Cardiac muscle cell (in vitro differentiated cells and primary cell): Measurements from ENCODE around the gene PGK1. TPM values are rescaled to one million over a fixed set of nuclear protein-coding genes. Genes with fewer than 3 reads are reported as not detected.
"Not testable (repeated sequence)": the region's sequence is repeated elsewhere in the genome, so short reads cannot be mapped to it uniquely, and the experiment has no call there.

Experiments
- DNase-seq, 2 donors: peaks; one replicate each; pipeline versions ENCODE4 v3.0.0 to v3.0.0-alpha.2; 2010 to 2017; ENCODE audit warnings: low read depth in 1 of 2, low spot score in 1 of 2
- H3K27ac ChIP-seq: fragments of 200-600 bp; sonication (generic); 2 replicates; pipeline ENCODE4 v1.5.1; 2016
- H3K27me3 ChIP-seq: fragments of 200-600 bp; sonication (generic); 2 replicates; pipeline ENCODE4 v1.6.0; 2016; ENCODE audit warnings: control low read depth
- H3K36me3 ChIP-seq: fragments of 200-600 bp; sonication (generic); 2 replicates; pipeline ENCODE4 v1.5.1; 2016; ENCODE audit warnings: control low read depth
- H3K4me1 ChIP-seq: fragments of 200-600 bp; sonication (generic); 2 replicates; pipeline ENCODE4 v1.8.1; 2017; ENCODE audit warnings: low read depth, mild to moderate bottlenecking, mixed run types
- H3K4me3 ChIP-seq: fragments of 200-600 bp; sonication (generic); 2 replicates; pipeline ENCODE4 v1.5.1; 2016; ENCODE audit warnings: mild to moderate bottlenecking
- H3K9me3 ChIP-seq: fragments of 200-600 bp; sonication (generic); 2 replicates; pipeline ENCODE4 v1.5.1; 2017; ENCODE audit warnings: low read depth, mild to moderate bottlenecking, control low read depth
- polyA plus RNA-seq: library from polyadenylated mRNA; unstranded; fragments of >200 nt; fragmentation: Nextera tagmentation; extraction: Ambion mirVana; gene quantifications from 2 replicates; pipeline ENCODE4 v1.2.1, GENCODE V29; 2016
- total RNA-seq: library from RNA; depleted of rRNA; stranded (reverse); fragments of >200 nt; gene quantifications from 2 replicates; pipeline ENCODE4 v1.2.3, GENCODE V29; 2016
- TF ChIP-seq, protein P1 (sequence below): IDR thresholded peaks from 2 replicates; pipeline ENCODE4 v1.5.1; 2012; ENCODE audit warnings: low read depth, mild to moderate bottlenecking, low read length

The PGK1 gene
- total RNA-seq, result 602 and 938 TPM in 2 replicates
- polyA plus RNA-seq, result 1,198 and 1,568 TPM in 2 replicates

DNA sequence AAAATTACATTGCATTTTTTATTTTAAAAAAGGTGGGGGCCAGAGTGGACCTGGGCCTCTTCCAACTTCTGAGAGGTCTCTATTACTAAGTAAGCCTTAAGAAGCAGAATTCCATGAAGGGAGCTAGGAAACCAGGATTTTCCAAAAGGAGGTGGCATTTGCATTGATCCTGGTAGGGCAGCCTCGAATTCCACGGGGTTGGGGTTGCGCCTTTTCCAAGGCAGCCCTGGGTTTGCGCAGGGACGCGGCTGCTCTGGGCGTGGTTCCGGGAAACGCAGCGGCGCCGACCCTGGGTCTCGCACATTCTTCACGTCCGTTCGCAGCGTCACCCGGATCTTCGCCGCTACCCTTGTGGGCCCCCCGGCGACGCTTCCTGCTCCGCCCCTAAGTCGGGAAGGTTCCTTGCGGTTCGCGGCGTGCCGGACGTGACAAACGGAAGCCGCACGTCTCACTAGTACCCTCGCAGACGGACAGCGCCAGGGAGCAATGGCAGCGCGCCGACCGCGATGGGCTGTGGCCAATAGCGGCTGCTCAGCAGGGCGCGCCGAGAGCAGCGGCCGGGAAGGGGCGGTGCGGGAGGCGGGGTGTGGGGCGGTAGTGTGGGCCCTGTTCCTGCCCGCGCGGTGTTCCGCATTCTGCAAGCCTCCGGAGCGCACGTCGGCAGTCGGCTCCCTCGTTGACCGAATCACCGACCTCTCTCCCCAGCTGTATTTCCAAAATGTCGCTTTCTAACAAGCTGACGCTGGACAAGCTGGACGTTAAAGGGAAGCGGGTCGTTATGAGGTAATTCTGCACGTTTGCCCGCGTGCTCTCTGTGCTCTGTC lies at the start of gene PGK1:
TSS of gene PGK1 (plus strand) at position 626 of the 824 bp plus-strand sequence. CDS start at position 719, 93 bp downstream.
- H3K4me3 ChIP-seq, result peak within 1 kb of the TSS; percentile 84
- TF ChIP-seq, protein P1, sequence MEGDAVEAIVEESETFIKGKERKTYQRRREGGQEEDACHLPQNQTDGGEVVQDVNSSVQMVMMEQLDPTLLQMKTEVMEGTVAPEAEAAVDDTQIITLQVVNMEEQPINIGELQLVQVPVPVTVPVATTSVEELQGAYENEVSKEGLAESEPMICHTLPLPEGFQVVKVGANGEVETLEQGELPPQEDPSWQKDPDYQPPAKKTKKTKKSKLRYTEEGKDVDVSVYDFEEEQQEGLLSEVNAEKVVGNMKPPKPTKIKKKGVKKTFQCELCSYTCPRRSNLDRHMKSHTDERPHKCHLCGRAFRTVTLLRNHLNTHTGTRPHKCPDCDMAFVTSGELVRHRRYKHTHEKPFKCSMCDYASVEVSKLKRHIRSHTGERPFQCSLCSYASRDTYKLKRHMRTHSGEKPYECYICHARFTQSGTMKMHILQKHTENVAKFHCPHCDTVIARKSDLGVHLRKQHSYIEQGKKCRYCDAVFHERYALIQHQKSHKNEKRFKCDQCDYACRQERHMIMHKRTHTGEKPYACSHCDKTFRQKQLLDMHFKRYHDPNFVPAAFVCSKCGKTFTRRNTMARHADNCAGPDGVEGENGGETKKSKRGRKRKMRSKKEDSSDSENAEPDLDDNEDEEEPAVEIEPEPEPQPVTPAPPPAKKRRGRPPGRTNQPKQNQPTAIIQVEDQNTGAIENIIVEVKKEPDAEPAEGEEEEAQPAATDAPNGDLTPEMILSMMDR, result no peak
- H3K36me3 ChIP-seq, result no peaks in the 10 kb centered on the region
- H3K27ac ChIP-seq, result peak within 1 kb of the TSS; percentile 90
- DNase-seq, result peak; percentile 93 to 98
- H3K9me3 ChIP-seq, result no peaks in the 10 kb centered on the region
- H3K4me1 ChIP-seq, result peaks cover 4% of the 10 kb centered on the region
- H3K27me3 ChIP-seq, result no peaks in the 10 kb centered on the region

DNA sequence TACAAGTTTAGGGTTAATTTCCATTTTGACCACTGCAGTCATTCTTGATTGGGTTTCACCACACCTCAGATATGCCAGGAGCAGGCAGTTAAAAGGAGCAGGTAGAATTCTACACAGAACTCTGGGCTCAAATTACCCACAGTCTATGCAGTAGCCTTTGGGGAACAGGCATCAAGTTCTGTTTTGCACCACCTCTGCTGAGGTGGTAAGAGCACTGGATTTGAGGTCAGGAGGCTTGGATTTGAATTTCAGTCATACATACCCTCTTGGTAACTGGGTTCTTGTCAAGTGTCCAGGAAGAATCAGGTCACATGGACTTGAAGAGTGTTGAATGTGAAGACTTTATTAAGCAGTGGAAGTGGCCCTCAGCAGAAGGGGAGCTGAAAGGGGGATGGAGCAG lies 40.4 kb upstream of the PGK1 start:
- H3K4me3 ChIP-seq, result no peak overlapping the region
- H3K9me3 ChIP-seq, result no peaks in the 10 kb centered on the region

DNA sequence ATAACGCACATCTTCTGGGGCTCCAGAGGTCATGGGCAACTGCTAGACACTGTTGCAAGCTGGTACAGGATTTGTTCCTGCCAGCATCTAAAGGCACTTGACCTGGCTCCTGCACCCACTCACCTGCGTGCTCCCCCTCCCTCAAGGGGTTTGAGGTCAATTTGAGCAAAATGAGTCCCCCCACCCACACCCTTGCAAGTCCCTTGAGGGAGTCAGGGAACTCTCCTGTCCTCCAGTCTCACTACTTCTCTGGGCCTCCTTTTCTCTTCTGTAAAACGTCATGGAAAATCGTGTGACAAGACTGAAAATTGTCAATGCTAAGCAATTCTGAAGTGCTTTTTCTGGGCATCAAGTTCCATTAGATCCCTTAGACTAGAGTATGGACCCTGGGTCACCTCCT lies 39.9 kb upstream of the PGK1 start:
- DNase-seq, result no peak
- Histone ChIP-seq H3K4me3 (no peak overlapping the region), H3K27me3 (no peaks in the 10 kb centered on the region), H3K9me3 (no peaks in the 10 kb centered on the region), H3K4me1 (no peaks in the 10 kb centered on the region), H3K27ac (no peak overlapping the region), H3K36me3 (no peaks in the 10 kb centered on the region)
- TF ChIP-seq, protein P1, result no peak

More for the DNA sequence above, 40.4 kb upstream of the PGK1 start:
- H3K36me3 ChIP-seq, result no peaks in the 10 kb centered on the region
- DNase-seq, result no peak
- H3K27ac ChIP-seq, result no peak overlapping the region
- TF ChIP-seq, protein P1, result no peak
- H3K27me3 ChIP-seq, result no peaks in the 10 kb centered on the region
- no peaks in the 10 kb centered on the region for H3K4me1 ChIP-seq

DNA sequence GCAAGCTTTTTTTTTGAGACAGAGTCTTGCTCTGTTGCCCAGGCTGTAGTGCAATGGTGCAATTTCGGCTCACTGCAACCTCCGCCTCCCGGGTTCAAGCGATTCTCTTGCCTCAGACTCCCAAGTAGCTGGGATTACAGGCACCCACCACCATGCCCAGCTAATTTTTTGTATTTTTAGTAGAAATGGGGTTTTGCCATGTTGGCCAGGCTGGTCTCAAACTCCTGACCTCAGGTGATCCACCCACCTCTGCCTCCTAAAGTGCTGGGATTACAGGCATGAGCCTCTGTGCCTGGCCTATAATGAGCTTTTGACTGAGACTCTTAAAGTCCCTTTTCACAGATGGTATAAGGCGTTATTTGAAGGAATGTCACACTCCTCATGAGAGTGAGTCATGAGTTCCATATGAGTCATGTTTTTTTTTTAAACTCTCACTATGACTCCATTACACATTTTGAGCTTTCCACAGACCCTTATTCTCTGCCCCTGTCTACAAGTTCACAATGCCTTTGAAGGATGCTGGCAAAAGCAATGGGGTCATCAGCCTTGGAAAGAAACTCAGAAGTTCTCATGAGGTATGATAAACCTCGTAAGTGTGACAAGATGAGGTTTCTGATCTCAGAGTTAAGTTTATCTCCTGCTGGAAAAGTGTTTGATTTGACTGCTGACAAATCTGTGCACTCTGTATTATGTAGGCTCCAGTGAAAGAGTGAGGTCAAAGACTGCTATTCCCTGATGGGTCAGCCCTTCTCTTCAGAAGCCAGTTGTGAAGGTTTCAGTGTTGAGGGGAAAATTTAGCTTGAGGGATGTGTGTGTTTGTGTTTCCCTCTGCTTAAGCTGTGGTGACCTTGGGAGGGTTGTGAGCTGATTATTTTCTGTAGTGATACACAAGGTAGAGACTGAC lies 39.1 kb upstream of the PGK1 start:
- not testable (repeated sequence) for H3K4me3 ChIP-seq, H3K9me3 ChIP-seq, H3K27ac ChIP-seq, H3K4me1 ChIP-seq, H3K36me3 ChIP-seq, H3K27me3 ChIP-seq
- DNase-seq, result peak in 1 of 2 donors; percentile 71

DNA sequence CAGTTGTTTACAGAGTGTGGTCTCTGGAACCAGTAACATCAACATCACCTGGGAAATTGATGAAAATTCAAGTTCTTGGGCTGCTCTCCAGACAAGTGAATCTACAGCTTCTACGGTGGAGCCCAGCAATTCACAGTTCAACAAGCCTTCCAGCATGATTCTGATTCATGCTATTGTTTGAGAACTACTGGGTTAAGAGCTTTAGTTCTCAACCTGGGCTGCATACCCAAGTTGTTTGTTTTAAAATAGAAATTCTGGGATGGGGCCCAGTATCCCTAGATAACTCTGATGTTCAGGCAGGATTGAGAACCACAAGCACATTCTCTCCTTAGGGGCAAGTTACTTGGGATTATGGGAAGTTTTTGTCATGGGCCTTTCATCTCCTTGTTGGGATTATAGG lies 37.9 kb upstream of the PGK1 start:
- Histone ChIP-seq H3K36me3 (no peaks in the 10 kb centered on the region), H3K27ac (no peak overlapping the region), H3K27me3 (no peaks in the 10 kb centered on the region), H3K4me3 (no peak overlapping the region), H3K9me3 (no peaks in the 10 kb centered on the region), H3K4me1 (no peaks in the 10 kb centered on the region)
- TF ChIP-seq, protein P1, result no peak
- peak in 1 of 2 donors; percentile 8 for DNase-seq
